Skeletal muscle tissue (tissue), 4 donors: ENCODE data around the gene OXGR1. TPM values are rescaled to one million over a fixed set of nuclear protein-coding genes. Genes with fewer than 3 reads are reported as not detected.

ENCODE experiments used
- H3K27ac ChIP-seq: one replicate; pipeline ENCODE4 v1.7.0; 2013; ENCODE audit warnings: mild to moderate bottlenecking, low read depth, low read length, inconsistent platforms
- H3K27me3 ChIP-seq, 3 donors: one replicate each; pipeline ENCODE4 v1.7.0; 2013; ENCODE audit warnings: low read length in 3 of 3; ENCODE audit not compliant: control insufficient read depth in 3 of 3, insufficient read depth in 3 of 3
- H3K36me3 ChIP-seq, 3 donors: one replicate each; pipeline ENCODE4 v1.7.0; 2013; ENCODE audit warnings: low read length in 3 of 3; ENCODE audit not compliant: control insufficient read depth in 3 of 3, insufficient read depth in 3 of 3
- H3K4me1 ChIP-seq, 3 donors: one replicate each; pipeline ENCODE4 v1.7.0; 2013; ENCODE audit warnings: low read length in 3 of 3, mild to moderate bottlenecking in 3 of 3; ENCODE audit not compliant: control insufficient read depth in 3 of 3, insufficient read depth in 3 of 3
- H3K4me3 ChIP-seq, 3 donors: one replicate each; pipeline ENCODE4 v1.7.0; 2013; ENCODE audit warnings: low read length in 3 of 3
- H3K9ac ChIP-seq, 3 donors: one replicate each; pipeline ENCODE4 v1.7.0; 2013; ENCODE audit warnings: low read length in 3 of 3, mild to moderate bottlenecking in 3 of 3, moderate library complexity in 2 of 3, low read depth in 1 of 3
- H3K9me3 ChIP-seq, 3 donors: one replicate each; pipeline ENCODE4 v1.7.0; 2013; ENCODE audit warnings: low read length in 3 of 3; ENCODE audit not compliant: control insufficient read depth in 3 of 3
- total RNA-seq: library from RNA; depleted of rRNA; stranded (reverse); fragments of >200 nt; gene quantifications from one replicate; pipeline ENCODE4 v1.2.3, GENCODE V29; 2014
- donor health status: Osteomylitis.

Gene OXGR1
- total RNA-seq, 1 donor from 2014 or later: under 0.01 TPM

GRCh38 chr13:97020689-97021240, 26.5 kb upstream of the OXGR1 start:
- Histone ChIP-seq H3K9ac (no peak overlapping the region), H3K36me3 (no peaks in the 10 kb centered on the region), H3K9me3 (no peaks in the 10 kb centered on the region), H3K27ac (no peak overlapping the region), H3K4me1 (no peaks in the 10 kb centered on the region), H3K4me3 (no peak overlapping the region), H3K27me3 (no peaks in the 10 kb centered on the region)

- no peak overlapping the region for H3K9ac ChIP-seq
- H3K4me1 ChIP-seq: no peaks in the 10 kb centered on the region
- H3K27ac ChIP-seq: no peak overlapping the region
- no peak overlapping the region for H3K4me3 ChIP-seq
- H3K9me3 ChIP-seq: no peaks in the 10 kb centered on the region
- H3K27me3 ChIP-seq: no peaks in the 10 kb centered on the region
- H3K36me3 ChIP-seq: no peaks in the 10 kb centered on the region
Measured at GRCh38 chr13:97020194-97020593, 25.9 kb upstream of the OXGR1 start.

- Histone ChIP-seq H3K4me3 (no peak overlapping the region), H3K27me3 (no peaks in the 10 kb centered on the region), H3K36me3 (no peaks in the 10 kb centered on the region), H3K9me3 (no peaks in the 10 kb centered on the region), H3K9ac (no peak overlapping the region), H3K27ac (no peak overlapping the region), H3K4me1 (no peaks in the 10 kb centered on the region)
Measured at GRCh38 chr13:97019236-97019635, 25.0 kb upstream of the OXGR1 start.

GRCh38 chr13:97018029-97018819, 23.9 kb upstream of the OXGR1 start:
- Histone ChIP-seq H3K9me3 (no peaks in the 10 kb centered on the region), H3K4me3 (no peak overlapping the region), H3K4me1 (no peaks in the 10 kb centered on the region), H3K27ac (no peak overlapping the region), H3K9ac (no peak overlapping the region), H3K36me3 (no peaks in the 10 kb centered on the region), H3K27me3 (no peaks in the 10 kb centered on the region)

GRCh38 chr13:97017322-97017721, 23.0 kb upstream of the OXGR1 start:
- Histone ChIP-seq H3K4me1 (no peaks in the 10 kb centered on the region), H3K9me3 (no peaks in the 10 kb centered on the region), H3K4me3 (no peak overlapping the region), H3K36me3 (no peaks in the 10 kb centered on the region), H3K9ac (no peak overlapping the region), H3K27ac (no peak overlapping the region), H3K27me3 (no peaks in the 10 kb centered on the region)

- H3K4me3 ChIP-seq: no peak overlapping the region
- H3K27ac ChIP-seq: no peak overlapping the region
- no peaks in the 10 kb centered on the region for H3K9me3 ChIP-seq
- H3K36me3 ChIP-seq: no peaks in the 10 kb centered on the region
- no peak overlapping the region for H3K9ac ChIP-seq
- H3K4me1 ChIP-seq: no peaks in the 10 kb centered on the region
- H3K27me3 ChIP-seq: no peaks in the 10 kb centered on the region
Measured at GRCh38 chr13:97015661-97016350, 21.5 kb upstream of the OXGR1 start.

- Histone ChIP-seq H3K36me3 (no peaks in the 10 kb centered on the region), H3K9ac (no peak overlapping the region), H3K27me3 (no peaks in the 10 kb centered on the region), H3K4me1 (no peaks in the 10 kb centered on the region), H3K9me3 (no peaks in the 10 kb centered on the region), H3K4me3 (no peak overlapping the region), H3K27ac (no peak overlapping the region)
Measured at GRCh38 chr13:97012251-97013048, 18.2 kb upstream of the OXGR1 start.

- no peaks in the 10 kb centered on the region for H3K9me3 ChIP-seq
- no peaks in the 10 kb centered on the region for H3K4me1 ChIP-seq
- H3K27me3 ChIP-seq: no peaks in the 10 kb centered on the region
- no peak overlapping the region for H3K27ac ChIP-seq
- H3K36me3 ChIP-seq: no peaks in the 10 kb centered on the region
- no peak overlapping the region for H3K9ac ChIP-seq
- H3K4me3 ChIP-seq: no peak overlapping the region
Measured at GRCh38 chr13:97011446-97012131, 17.3 kb upstream of the OXGR1 start.

- H3K27me3 ChIP-seq: no peaks in the 10 kb centered on the region
- no peaks in the 10 kb centered on the region for H3K9me3 ChIP-seq
- no peak overlapping the region for H3K4me3 ChIP-seq
- no peaks in the 10 kb centered on the region for H3K4me1 ChIP-seq
- H3K27ac ChIP-seq: no peak overlapping the region
- no peak overlapping the region for H3K9ac ChIP-seq
- H3K36me3 ChIP-seq: no peaks in the 10 kb centered on the region
Measured at GRCh38 chr13:97008643-97009042, 14.4 kb upstream of the OXGR1 start.
